HG03175 (cell line): ENCODE results near the gene TFF3.

Experiments used
- ATAC-seq: cut with Tn5 transposase; IDR thresholded peaks from one replicate; pipeline ENCODE4 v1.9.1; 2021; ENCODE audit warnings: mild to moderate bottlenecking, moderate library complexity; ENCODE audit not compliant: unreplicated experiment

TFF3 gene

GRCh38 chr21:42272984-42273600, 42.1 kb downstream of the TFF3 start:
- ATAC-seq: no peak

GRCh38 chr21:42272109-42272962, 42.9 kb downstream of the TFF3 start:
- ATAC-seq: no peak

GRCh38 chr21:42271065-42271464, 44.1 kb downstream of the TFF3 start:
- ATAC-seq: no peak

GRCh38 chr21:42269386-42269785, 45.8 kb downstream of the TFF3 start:
- ATAC-seq: no peak

- ATAC-seq: no peak
Observed at GRCh38 chr21:42266971-42267556, 48.1 kb downstream of the TFF3 start.

- ATAC-seq: no peak
Observed at GRCh38 chr21:42265231-42265812, 49.9 kb downstream of the TFF3 start.

- no peak for ATAC-seq
Observed at GRCh38 chr21:42264245-42265195, 50.7 kb downstream of the TFF3 start.

GRCh38 chr21:42263591-42264131, 51.5 kb downstream of the TFF3 start:
- ATAC-seq: no peak

GRCh38 chr21:42262831-42263231, 52.4 kb downstream of the TFF3 start:
- no peak for ATAC-seq

GRCh38 chr21:42261829-42262200, 53.4 kb downstream of the TFF3 start:
- no peak for ATAC-seq
